ENCODE measurements around the gene MYL4. TPM values are rescaled to one million over a fixed set of nuclear protein-coding genes. Genes with fewer than 3 reads are reported as not detected.

MYL4 gene
- total and polyA plus RNA-seq, 2 of the 8 experiments (the other 6 are each of a cell fraction or from before 2014, with no cell fraction given), result 0.12 TPM; not detected in 1

DNA sequence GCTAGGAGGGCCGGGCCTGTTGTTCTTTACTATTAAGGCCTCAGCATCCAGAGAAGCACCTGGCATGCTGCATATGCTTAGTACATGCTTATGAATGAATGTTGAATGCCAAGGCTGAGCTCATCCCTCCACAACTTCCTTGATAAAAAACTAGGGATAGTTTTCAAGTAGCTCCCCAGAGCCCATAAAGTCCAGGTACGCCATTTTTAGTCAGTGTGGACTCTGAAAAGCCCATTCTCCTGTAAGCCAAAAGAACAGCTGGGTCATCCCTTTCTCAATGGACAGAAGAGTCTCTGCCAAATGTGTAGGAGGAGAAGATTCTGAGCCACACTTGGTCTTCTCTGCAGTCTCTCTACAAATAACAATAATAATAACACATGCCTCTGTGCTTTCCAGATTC, 35.5 kb downstream of the MYL4 start:
- CTCF ChIA-PET (ENCODE audit: partially characterized antibody), result interaction anchor here (1.1 to 2.9 kb wide), 5 partner anchors 8 to 71 kb away, joined by 3 to 16 read pairs (median 4); no protein-coding TSS in a partner anchor
- DNase-seq (ENCODE audit: low read depth in 1 of 2, low spot score in 2 of 2) (no peak), FAIRE-seq (no peak)
- Histone ChIP-seq H3K23me2 (ENCODE audit: low read depth, low read length) (no peaks in the 10 kb centered on the region), H2BK120ac (replicated peaks; ENCODE audit: low read depth, low read length) (no peak overlapping the region), H4K20me1 (replicated peaks in 1 of 2; ENCODE audit: control insufficient read depth in 1 of 2, insufficient read depth in 2 of 2, low read length in 2 of 2) (no peaks in the 10 kb centered on the region), H3K36me3 (ENCODE audit: control insufficient read depth in 2 of 4, insufficient read depth in 4 of 4, low read length in 3 of 4) (no peaks in the 10 kb centered on the region), H3K4me1 (replicated peaks in 1 of 4; ENCODE audit: control insufficient read depth in 3 of 4, insufficient read depth in 4 of 4, low read length in 3 of 4) (peaks cover 0 to 3% (median 0%) of the 10 kb centered on the region in 4 experiments; a peak in 1 of 7 replicates), H2BK20ac (ENCODE audit: low read length) (no peak overlapping the region), H3K27ac (ENCODE audit: low read depth, low read length) (no peak overlapping the region), H3K79me2 (ENCODE audit: control insufficient read depth in 1 of 2, insufficient read depth in 2 of 2, low read length in 2 of 2) (no peaks in the 10 kb centered on the region), H2BK12ac (ENCODE audit: low read depth, low read length) (no peak overlapping the region), H2AK5ac (ENCODE audit: low read depth, low read length) (no peak overlapping the region), H4K8ac (ENCODE audit: extremely low read depth, insufficient read depth, low read length) (peak overlapping the region; percentile 35; the same call in 1 of the 2 replicates), H3K9me3 (ENCODE audit: insufficient read depth in 2 of 2, low read depth in 1 of 2, low read length in 1 of 2) (no peaks in the 10 kb centered on the region), H4K91ac (replicated peaks; ENCODE audit: insufficient read length, low read length) (no peak overlapping the region), H3K9ac (replicated peaks in 1 of 4; ENCODE audit: extremely low read depth in 1 of 4, low read depth in 3 of 4, low read length in 3 of 4) (no peak overlapping the region), H3K79me1 (ENCODE audit: low read depth, low read length) (no peaks in the 10 kb centered on the region), H3K4me3 (ENCODE audit: extremely low read depth in 1 of 4, insufficient read depth in 2 of 4, low read depth in 3 of 4, low read length in 4 of 4) (no peak overlapping the region), H3K4ac (replicated peaks; ENCODE audit: insufficient read length, low read depth, low read length) (no peak overlapping the region), H3K23ac (ENCODE audit: insufficient read length) (no peak overlapping the region), H3K27me3 (replicated peaks in 1 of 4; ENCODE audit: control insufficient read depth in 3 of 4, extremely low read depth in 1 of 4, insufficient read depth in 3 of 4, low read length in 3 of 4) (peaks cover 0 to 2% (median 0%) of the 10 kb centered on the region in 4 experiments; a peak in 1 of 7 replicates), H3K56ac (replicated peaks; ENCODE audit: insufficient read length, low read depth, low read length) (no peak overlapping the region), H2BK5ac (ENCODE audit: low read depth, low read length) (no peak overlapping the region; the same call in 1 of the 2 replicates), H3K18ac (ENCODE audit: extremely low read depth, low read length) (no peak overlapping the region), H3K14ac (ENCODE audit: insufficient read length) (no peak overlapping the region), H3K4me2 (ENCODE audit: insufficient read depth in 1 of 2, low read depth in 2 of 2, low read length in 2 of 2) (no peak overlapping the region), H4K5ac (ENCODE audit: insufficient read length, low read depth, low read length) (no peak overlapping the region), H2AFZ (ENCODE audit: low read length) (no peak overlapping the region), H2BK15ac (ENCODE audit: low read length) (no peak overlapping the region)
- 93% methylated on average over 2 of the region's 2 CpGs; no CpG with 5 or more reads in 1 of the 2 experiments for WGBS, 2 experiments (ENCODE audit: extremely low coverage in 1 of 2, insufficient coverage in 1 of 2, insufficient read length in 1 of 2, insufficient replicate concordance in 2 of 2, low coverage in 1 of 2, low lambda C conversion rate in 2 of 2, missing lambda C conversion rate in 1 of 2)
- POLR2A ChIA-PET (ENCODE audit: partially characterized antibody), result interaction anchor here (0.6 kb wide), 2 partner anchors 406 to 490 kb away, joined by 3 read pairs; no protein-coding TSS in a partner anchor
- TF ChIP-seq RXRA (IDR thresholded peaks at IDR 0.05; ENCODE audit: insufficient read depth, low read depth, low read length) (no peak), BRCA1 (IDR thresholded peaks at IDR 0.05; ENCODE audit: low read depth, low read length) (no peak), POU5F1 (IDR thresholded peaks at IDR 0.05; ENCODE audit: low read depth, low read length) (no peak), EP300 (IDR thresholded peaks at IDR 0.05; ENCODE audit: borderline replicate concordance in 1 of 2, low read depth in 2 of 2, low read length in 2 of 2) (no peak), SAP30 (IDR thresholded peaks at IDR 0.05; ENCODE audit: insufficient read depth, insufficient replicate concordance, low read length) (no peak), MAFK (IDR thresholded peaks at IDR 0.05; ENCODE audit: low read depth, low read length) (no peak), HDAC2 (IDR thresholded peaks at IDR 0.05; ENCODE audit: borderline replicate concordance in 1 of 2, low read depth in 2 of 2, low read length in 2 of 2) (no peak), CBX8 (IDR thresholded peaks at IDR 0.05; ENCODE audit: borderline replicate concordance, low read depth, low read length) (no peak), BCL11A (IDR thresholded peaks at IDR 0.05; ENCODE audit: low read depth in 2 of 2, low read length in 2 of 2) (no peak), CBX5 (IDR thresholded peaks at IDR 0.05; ENCODE audit: low read depth, low read length) (no peak), CTBP2 (IDR thresholded peaks at IDR 0.05; ENCODE audit: borderline replicate concordance, insufficient read depth, insufficient read length, low read length) (no peak), TEAD4 (IDR thresholded peaks at IDR 0.05; ENCODE audit: low read depth, low read length) (no peak)
